Karpas-422 (cell line): ENCODE results near the gene PIGM. TPM values are rescaled to one million over a fixed set of nuclear protein-coding genes. Genes with fewer than 3 reads are reported as not detected.
A peak's percentile ranks its signal among the peaks of the same experiment; 100 is the strongest.

Experiments
- DNase-seq: peaks from one replicate; pipeline ENCODE4 v3.0.0-alpha.2; 2015
- H2AFZ ChIP-seq: fragments of 200-600 bp; sonication (generic); 2 replicates; pipeline ENCODE4 v1.6.1; 2014; ENCODE audit warnings: antibody characterized with exemption, low read length, mixed read lengths
- H3K27ac ChIP-seq: fragments of 200-600 bp; sonication (generic); 2 replicates; pipeline ENCODE4 v1.5.1; 2014; ENCODE audit warnings: mild to moderate bottlenecking, low read length, moderate library complexity
- H3K27me3 ChIP-seq: fragments of 200-600 bp; sonication (generic); 2 replicates; pipeline ENCODE4 v1.6.1; 2014; ENCODE audit warnings: low read length, mixed read lengths
- H3K36me3 ChIP-seq: fragments of 200-600 bp; sonication (generic); 2 replicates; pipeline ENCODE4 v1.6.1; 2014; ENCODE audit warnings: low read length, mixed read lengths; ENCODE audit not compliant: insufficient read depth
- H3K4me1 ChIP-seq: fragments of 200-600 bp; sonication (generic); 2 replicates; pipeline ENCODE4 v1.6.1; 2014; ENCODE audit warnings: mild to moderate bottlenecking, low read length, mixed read lengths
- H3K4me2 ChIP-seq: fragments of 200-600 bp; sonication (generic); 2 replicates; pipeline ENCODE4 v1.6.1; 2014; ENCODE audit warnings: low read length, low read depth, mild to moderate bottlenecking; ENCODE audit not compliant: poor library complexity, severe bottlenecking
- H3K4me3 ChIP-seq: fragments of 200-600 bp; sonication (generic); 2 replicates; pipeline ENCODE4 v1.5.1; 2014; ENCODE audit warnings: mild to moderate bottlenecking, antibody characterized with exemption, low read length, mixed read lengths
- H3K79me2 ChIP-seq: fragments of 200-600 bp; sonication (generic); 2 replicates; pipeline ENCODE4 v1.6.1; 2014; ENCODE audit warnings: mild to moderate bottlenecking, low read length, mixed read lengths
- H3K9ac ChIP-seq: fragments of 200-600 bp; sonication (generic); 2 replicates; pipeline ENCODE4 v1.6.0; 2014; ENCODE audit warnings: low read length
- H3K9me2 ChIP-seq: fragments of 200-600 bp; sonication (generic), shearing (Covaris generic); replicated peaks from 2 replicates; pipeline ENCODE4 v1.6.0; 2014; ENCODE audit warnings: mild to moderate bottlenecking, low read length, moderate library complexity; ENCODE audit not compliant: insufficient read depth
- H3K9me3 ChIP-seq: fragments of 300-700, 200-600 bp; sonication (generic); 2 replicates; pipeline ENCODE4 v1.6.1; 2014; ENCODE audit warnings: low read length, mixed read lengths
- H4K20me1 ChIP-seq: fragments of 200-600 bp; sonication (generic); 2 replicates; pipeline ENCODE4 v1.6.1; 2014; ENCODE audit warnings: mild to moderate bottlenecking, antibody characterized with exemption, low read length, low read depth; ENCODE audit not compliant: insufficient read depth
- total RNA-seq: library from RNA; depleted of rRNA; stranded (reverse); fragments of >200 nt; shearing (Covaris generic); gene quantifications from 2 replicates; pipeline ENCODE4 v1.2.3, GENCODE V29; 2014; ENCODE audit warnings: low replicate concordance

Gene PIGM
- total RNA-seq, 1 experiment from 2014 or later, result 6.3 TPM

DNA sequence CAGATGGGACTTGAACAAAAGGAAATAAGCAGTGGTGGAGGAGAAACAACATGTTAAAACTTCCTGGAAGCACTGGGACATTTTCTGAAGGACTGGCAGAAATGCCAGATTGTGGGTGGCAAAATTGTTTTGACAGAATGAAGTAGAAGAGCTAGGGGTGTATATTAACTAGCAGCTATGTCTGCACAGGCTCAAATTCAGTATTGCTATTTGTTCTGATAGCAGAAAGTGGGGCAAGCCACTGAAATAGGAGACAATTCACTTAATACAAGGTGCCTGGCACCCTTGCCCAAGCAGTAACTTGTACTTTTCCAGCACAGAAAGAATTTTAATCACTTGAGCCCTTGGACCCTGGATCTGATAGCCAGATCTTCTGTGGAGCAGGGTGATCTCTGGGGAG, 11.8 kb upstream of the PIGM start:
- H3K36me3 ChIP-seq, result no peaks in the 10 kb centered on the region
- no peak overlapping the region for H3K27ac ChIP-seq
- H2AFZ ChIP-seq, result no peak overlapping the region
- H4K20me1 ChIP-seq, result no peaks in the 10 kb centered on the region
- no peak overlapping the region for H3K4me2 ChIP-seq
- H3K9ac ChIP-seq, result no peak overlapping the region
- no peaks in the 10 kb centered on the region for H3K27me3 ChIP-seq
- peaks cover 4% of the 10 kb centered on the region for H3K4me1 ChIP-seq
- H3K79me2 ChIP-seq, result no peaks in the 10 kb centered on the region
- no peaks in the 10 kb centered on the region for H3K9me3 ChIP-seq
- no peak overlapping the region for H3K4me3 ChIP-seq
- H3K9me2 ChIP-seq, result no peaks in the 10 kb centered on the region
- DNase-seq, result no peak

DNA sequence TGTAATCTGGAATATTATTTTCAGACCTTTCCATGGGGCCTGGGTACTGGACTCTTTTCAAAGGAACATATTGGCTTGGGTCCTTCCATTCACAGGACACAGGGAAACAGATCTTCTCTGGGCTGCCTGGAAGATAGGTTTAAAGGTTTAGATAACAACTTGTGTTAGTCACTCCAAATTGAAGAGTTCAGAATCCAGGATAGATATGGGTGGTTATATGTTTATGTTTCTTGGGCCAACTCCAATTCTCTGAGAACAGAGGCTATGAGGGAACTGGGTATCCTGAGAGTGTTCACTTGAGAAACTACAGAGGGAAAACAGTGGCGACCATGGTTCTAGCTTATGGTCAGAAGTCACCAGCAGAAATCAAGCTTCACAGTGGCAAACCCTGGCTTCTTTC, 8.7 kb upstream of the PIGM start:
- Histone ChIP-seq H4K20me1 (no peaks in the 10 kb centered on the region), H3K36me3 (no peaks in the 10 kb centered on the region), H3K4me3 (no peak overlapping the region), H3K4me2 (no peak overlapping the region), H2AFZ (no peak overlapping the region), H3K4me1 (no peaks in the 10 kb centered on the region), H3K9me2 (no peaks in the 10 kb centered on the region), H3K79me2 (no peaks in the 10 kb centered on the region), H3K9ac (no peak overlapping the region), H3K9me3 (no peaks in the 10 kb centered on the region), H3K27me3 (no peaks in the 10 kb centered on the region), H3K27ac (no peak overlapping the region)
- DNase-seq, result no peak

DNA sequence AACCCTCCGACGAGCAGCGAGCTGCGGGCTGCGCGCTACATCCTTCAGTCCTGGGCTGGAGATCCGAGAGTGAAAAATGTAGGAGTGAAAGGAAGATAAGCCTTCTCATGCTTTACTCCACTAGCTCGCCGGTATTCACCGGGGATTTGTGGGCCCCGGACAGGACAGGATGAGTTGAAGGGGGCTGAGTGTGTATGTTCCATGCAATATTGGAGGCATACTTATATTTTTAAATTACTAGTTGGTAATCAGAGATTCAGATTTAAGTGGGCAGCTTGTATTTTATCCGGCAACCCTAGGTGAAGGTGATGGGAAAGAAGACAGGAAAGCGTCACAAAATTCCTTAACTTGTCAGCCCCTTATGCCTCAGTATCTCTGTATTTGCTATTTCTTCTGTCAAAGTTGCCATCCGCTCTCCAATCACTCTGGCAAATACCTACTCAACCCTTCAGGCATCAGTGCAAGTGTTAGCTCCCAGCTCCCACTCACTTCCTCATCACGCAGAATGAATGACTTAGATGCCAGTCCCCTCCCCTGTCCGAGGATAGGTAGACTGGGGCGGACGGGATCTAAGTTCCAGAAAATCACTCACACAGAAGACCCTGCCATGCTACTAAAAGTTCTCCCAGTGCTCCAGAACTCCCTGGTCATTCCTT, 503 bp upstream of the PIGM start:
- peak overlapping the region; percentile 27 for H2AFZ ChIP-seq
- no peaks in the 10 kb centered on the region for H3K9me2 ChIP-seq
- no peaks in the 10 kb centered on the region for H3K36me3 ChIP-seq
- peaks cover 20% of the 10 kb centered on the region for H3K4me1 ChIP-seq
- peak overlapping the region; percentile 73 for H3K9ac ChIP-seq
- no peaks in the 10 kb centered on the region for H3K9me3 ChIP-seq
- peak overlapping the region; percentile 89 for H3K4me2 ChIP-seq
- 0 out of 2 replicates have a peak, but pooled peaks cover 7% of the 10 kb centered on the region for H3K79me2 ChIP-seq
- no peaks in the 10 kb centered on the region; the same call in 1 of the 2 replicates for H4K20me1 ChIP-seq
- no peak overlapping the region for H3K27ac ChIP-seq
- no peaks in the 10 kb centered on the region for H3K27me3 ChIP-seq
- H3K4me3 ChIP-seq, result peak overlapping the region; percentile 71
- peak; percentile 56 for DNase-seq

DNA sequence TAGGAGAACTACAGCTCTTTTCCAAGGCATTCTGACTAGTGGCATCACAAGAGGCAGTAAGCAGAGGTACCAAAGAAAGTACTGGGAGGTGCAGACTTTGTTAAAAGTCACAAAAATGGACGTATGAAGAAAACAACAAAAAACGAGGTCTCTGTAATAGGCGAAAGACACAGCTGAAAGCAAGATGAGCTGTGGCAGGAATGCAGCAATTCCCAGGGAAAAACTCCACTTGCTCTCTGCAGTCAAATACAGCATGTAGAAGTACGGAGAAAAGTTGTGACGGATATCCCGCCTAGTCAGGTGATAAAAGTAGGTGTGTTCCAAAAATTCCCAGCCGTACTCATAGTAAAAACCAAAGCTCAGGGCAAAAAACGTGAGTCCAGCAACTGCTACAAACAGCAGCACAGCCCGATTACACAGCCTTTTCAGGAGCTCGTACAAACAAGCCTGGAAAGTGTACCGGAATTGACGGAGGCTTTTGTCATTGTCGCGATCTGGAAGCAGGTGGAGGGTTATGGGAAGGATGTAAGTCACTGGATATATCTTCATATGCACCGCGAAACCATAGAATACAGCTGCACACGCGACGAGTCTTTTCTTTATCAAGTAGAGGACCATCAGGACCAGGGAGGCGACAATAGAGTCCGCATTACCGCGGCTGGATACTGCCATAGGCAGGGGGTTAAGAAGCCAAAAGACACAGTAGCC, 979 bp downstream of the PIGM start:
- H4K20me1 ChIP-seq, result no peaks in the 10 kb centered on the region; the same call in 1 of the 2 replicates
- H3K9me3 ChIP-seq, result no peaks in the 10 kb centered on the region
- H3K79me2 ChIP-seq, result 0 out of 2 replicates have a peak, but pooled peaks cover 7% of the 10 kb centered on the region
- H2AFZ ChIP-seq, result peak overlapping the region; percentile 27
- H3K4me3 ChIP-seq, result peak overlapping the region; percentile 71
- no peaks in the 10 kb centered on the region for H3K9me2 ChIP-seq
- H3K27me3 ChIP-seq, result no peaks in the 10 kb centered on the region
- H3K27ac ChIP-seq, result no peak overlapping the region
- H3K9ac ChIP-seq, result peak overlapping the region; percentile 73
- H3K4me2 ChIP-seq, result peak overlapping the region; percentile 89
- H3K36me3 ChIP-seq, result no peaks in the 10 kb centered on the region
- H3K4me1 ChIP-seq, result peaks cover 20% of the 10 kb centered on the region
- no peak for DNase-seq

DNA sequence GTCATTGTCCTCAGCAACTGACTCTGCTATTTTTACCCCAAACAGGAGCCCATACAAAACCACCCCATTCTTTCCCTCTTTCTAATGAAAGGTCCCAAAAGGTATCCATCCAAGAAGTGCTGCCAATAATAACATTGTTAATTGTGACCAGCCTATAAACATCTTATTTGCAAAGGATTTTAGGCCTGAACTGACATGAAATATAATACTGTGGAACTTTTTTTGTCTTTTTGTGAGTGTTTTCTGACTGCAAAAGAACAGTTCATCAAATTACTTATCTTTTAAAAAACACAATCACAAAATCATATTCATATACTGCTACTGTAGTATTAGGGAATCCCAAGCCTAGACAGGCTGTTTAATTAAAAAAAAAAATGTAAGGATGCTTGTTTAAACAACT, 3.4 kb downstream of the PIGM start:
- Histone ChIP-seq H2AFZ (no peak overlapping the region), H3K79me2 (0 out of 2 replicates have a peak, but pooled peaks cover 7% of the 10 kb centered on the region), H3K9me2 (no peaks in the 10 kb centered on the region), H3K9ac (no peak overlapping the region), H3K36me3 (no peaks in the 10 kb centered on the region), H3K4me3 (no peak overlapping the region), H3K27ac (no peak overlapping the region), H4K20me1 (no peaks in the 10 kb centered on the region; the same call in 1 of the 2 replicates), H3K9me3 (no peaks in the 10 kb centered on the region), H3K27me3 (no peaks in the 10 kb centered on the region), H3K4me1 (peaks cover 20% of the 10 kb centered on the region), H3K4me2 (no peak overlapping the region)
- DNase-seq, result no peak

DNA sequence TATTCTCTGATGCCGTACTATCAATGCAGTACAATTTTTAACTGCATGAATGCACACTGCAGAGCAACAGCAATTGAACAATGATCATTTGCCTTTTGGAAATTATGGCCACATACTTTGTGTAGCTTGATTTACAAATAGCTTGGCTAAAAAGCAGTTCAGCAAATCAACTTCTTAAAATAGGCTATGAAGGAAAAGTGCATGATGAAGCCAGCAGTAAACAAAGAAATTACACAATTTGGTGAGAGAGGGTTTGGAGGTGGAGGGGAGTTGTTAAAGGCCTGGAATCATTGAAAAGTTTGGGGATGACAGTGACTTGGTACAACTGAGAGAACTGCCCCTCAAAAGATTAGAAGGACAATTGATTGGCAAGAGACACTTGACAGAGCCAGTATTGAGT, 6.5 kb downstream of the PIGM start:
- Histone ChIP-seq H3K9me3 (no peaks in the 10 kb centered on the region), H3K36me3 (no peaks in the 10 kb centered on the region), H3K9me2 (no peaks in the 10 kb centered on the region), H3K4me2 (no peak overlapping the region), H3K27me3 (no peaks in the 10 kb centered on the region), H3K4me3 (no peak overlapping the region), H3K4me1 (no peaks in the 10 kb centered on the region; the same call in 1 of the 2 replicates), H3K9ac (no peak overlapping the region), H2AFZ (no peak overlapping the region), H3K79me2 (no peaks in the 10 kb centered on the region), H3K27ac (no peak overlapping the region), H4K20me1 (no peaks in the 10 kb centered on the region; the same call in 1 of the 2 replicates)
- DNase-seq, result no peak

DNA sequence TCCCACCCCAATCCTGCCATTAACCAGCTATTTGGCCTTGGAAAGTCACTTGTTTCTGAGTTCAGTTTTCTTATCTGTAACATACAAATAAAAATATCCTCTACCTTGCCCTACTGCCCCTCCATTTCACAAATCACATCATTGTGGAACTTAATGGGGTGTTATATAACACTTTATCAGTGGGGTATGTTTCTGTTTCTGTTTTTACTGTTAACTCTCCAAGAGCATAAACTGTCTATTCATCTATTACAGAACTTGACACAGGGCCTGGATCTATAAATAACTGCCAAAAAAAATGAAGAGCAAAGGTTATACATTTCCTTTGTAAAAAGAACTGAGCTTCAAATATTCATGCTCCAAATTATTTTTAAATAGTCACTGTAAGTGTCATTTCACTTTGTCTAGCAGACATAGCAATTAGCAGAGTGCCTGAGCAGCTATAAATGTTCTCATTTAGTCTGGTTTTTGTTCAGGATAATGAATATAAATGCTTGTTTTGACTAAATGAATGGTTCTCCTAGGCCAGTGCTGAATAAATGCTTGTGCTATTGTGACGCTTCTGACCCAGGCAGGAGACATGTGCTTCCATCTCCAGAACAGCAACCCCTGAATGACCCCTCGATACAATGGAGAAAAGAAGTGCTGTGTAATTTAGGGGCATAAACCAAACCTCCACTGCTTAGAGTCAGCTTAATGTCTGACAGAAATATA, 7.4 kb downstream of the PIGM start:
- H3K79me2 ChIP-seq, result no peaks in the 10 kb centered on the region
- no peak for DNase-seq
- no peak overlapping the region for H3K9ac ChIP-seq
- no peaks in the 10 kb centered on the region for H3K9me2 ChIP-seq
- H3K27ac ChIP-seq, result no peak overlapping the region
- H3K4me1 ChIP-seq, result no peaks in the 10 kb centered on the region
- no peaks in the 10 kb centered on the region for H3K27me3 ChIP-seq
- no peaks in the 10 kb centered on the region for H3K36me3 ChIP-seq
- H3K4me2 ChIP-seq, result no peak overlapping the region
- no peaks in the 10 kb centered on the region for H3K9me3 ChIP-seq
- no peak overlapping the region for H3K4me3 ChIP-seq
- no peaks in the 10 kb centered on the region for H4K20me1 ChIP-seq
- H2AFZ ChIP-seq, result no peak overlapping the region
